Loucy (cell line): Measurements from ENCODE around the gene MRPL52.
"Not testable (repeated sequence)": the region's sequence is repeated elsewhere in the genome, so short reads cannot be mapped to it uniquely, and the experiment has no call there.

Experiments used
- H2AFZ ChIP-seq: fragments of 200-600 bp; sonication (generic); 2 replicates; pipeline ENCODE4 v1.6.0; 2016; ENCODE audit warnings: antibody characterized with exemption, mild to moderate bottlenecking, low read length, moderate library complexity
- H3F3A ChIP-seq: fragments of 200-600 bp; 2 replicates; pipeline ENCODE4 v1.6.0; 2016; ENCODE audit warnings: antibody characterized with exemption, low read depth, mild to moderate bottlenecking
- H3K27me3 ChIP-seq: fragments of 200-600 bp; sonication (generic); 2 replicates; pipeline ENCODE4 v1.6.1; 2014; ENCODE audit warnings: low read length, mild to moderate bottlenecking; ENCODE audit not compliant: insufficient read depth, poor library complexity, severe bottlenecking
- H3K36me3 ChIP-seq: fragments of 200-600 bp; sonication (generic); 2 replicates; pipeline ENCODE4 v1.6.1; 2016; ENCODE audit warnings: low read length; ENCODE audit not compliant: insufficient read depth
- H3K4me1 ChIP-seq: fragments of 200-600 bp; sonication (generic); 2 replicates; pipeline ENCODE4 v1.5.1; 2014; ENCODE audit warnings: low read length, mild to moderate bottlenecking; ENCODE audit not compliant: insufficient read depth, poor library complexity, severe bottlenecking
- H3K4me2 ChIP-seq: fragments of 200-600 bp; sonication (generic); 2 replicates; pipeline ENCODE4 v1.6.0; 2014; ENCODE audit warnings: antibody characterized with exemption, low read length, low read depth, mild to moderate bottlenecking; ENCODE audit not compliant: poor library complexity, severe bottlenecking
- H3K4me3 ChIP-seq: fragments of 200-600 bp; sonication (generic); 2 replicates; pipeline ENCODE4 v1.5.1; 2014; ENCODE audit warnings: low read length, mild to moderate bottlenecking, mixed read lengths; ENCODE audit not compliant: poor library complexity, severe bottlenecking
- H3K79me2 ChIP-seq: fragments of 200-600 bp; sonication (generic); 2 replicates; pipeline ENCODE4 v1.6.1; 2014; ENCODE audit warnings: low read length; ENCODE audit not compliant: insufficient read depth
- H3K9ac ChIP-seq: fragments of 200-600 bp; sonication (generic); 2 replicates; pipeline ENCODE4 v1.6.0; 2014; ENCODE audit warnings: mild to moderate bottlenecking, low read depth, low read length, moderate library complexity; ENCODE audit not compliant: poor library complexity, severe bottlenecking
- H3K9me2 ChIP-seq: fragments of 200-600 bp; sonication (generic); replicated peaks from 2 replicates; pipeline ENCODE4 v1.6.1; 2016; ENCODE audit warnings: low read depth, low read length, mixed read lengths
- H3K9me3 ChIP-seq: fragments of 200-600 bp; sonication (generic); 2 replicates; pipeline ENCODE4 v1.6.1; 2014; ENCODE audit warnings: mild to moderate bottlenecking, antibody characterized with exemption, low read length, low read depth; ENCODE audit not compliant: insufficient read depth
- H4K20me1 ChIP-seq: fragments of 200-600 bp; sonication (generic); 2 replicates; pipeline ENCODE4 v1.6.0; 2014; ENCODE audit warnings: antibody characterized with exemption, low read length, mild to moderate bottlenecking; ENCODE audit not compliant: insufficient read depth, poor library complexity, severe bottlenecking
- EZH2phosphoT487 ChIP-seq: fragments of 200-600 bp; IDR thresholded peaks from 2 replicates; pipeline ENCODE4 v1.6.1; 2018; ENCODE audit warnings: antibody characterized with exemption, mild to moderate bottlenecking, moderate library complexity, borderline replicate concordance
- TF ChIP-seq, protein P1 (sequence below): fragments of 200-600 bp; sonication (generic); conservative IDR thresholded peaks from 2 replicates; pipeline ENCODE4 v1.5.1; 2014; ENCODE audit warnings: mild to moderate bottlenecking, antibody characterized with exemption, low read length

Gene MRPL52

GRCh38 chr14:22781301-22781991 is 48.2 kb upstream of the MRPL52 start:
- H3K9ac ChIP-seq: no peak overlapping the region
- H3K4me2 ChIP-seq: no peak overlapping the region
- H4K20me1 ChIP-seq: no peaks in the 10 kb centered on the region
- no peaks in the 10 kb centered on the region for H3K36me3 ChIP-seq
- no peak overlapping the region for H3K4me3 ChIP-seq
- no peaks in the 10 kb centered on the region for H3K27me3 ChIP-seq
- H3K9me2 ChIP-seq: no peaks in the 10 kb centered on the region
- no peaks in the 10 kb centered on the region for H3K4me1 ChIP-seq
- no peaks in the 10 kb centered on the region for H3K9me3 ChIP-seq
- no peak for TF ChIP-seq EZH2phosphoT487
- H3F3A ChIP-seq: no peaks in the 10 kb centered on the region
- H2AFZ ChIP-seq: no peak overlapping the region
- no peaks in the 10 kb centered on the region for H3K79me2 ChIP-seq

DNA sequence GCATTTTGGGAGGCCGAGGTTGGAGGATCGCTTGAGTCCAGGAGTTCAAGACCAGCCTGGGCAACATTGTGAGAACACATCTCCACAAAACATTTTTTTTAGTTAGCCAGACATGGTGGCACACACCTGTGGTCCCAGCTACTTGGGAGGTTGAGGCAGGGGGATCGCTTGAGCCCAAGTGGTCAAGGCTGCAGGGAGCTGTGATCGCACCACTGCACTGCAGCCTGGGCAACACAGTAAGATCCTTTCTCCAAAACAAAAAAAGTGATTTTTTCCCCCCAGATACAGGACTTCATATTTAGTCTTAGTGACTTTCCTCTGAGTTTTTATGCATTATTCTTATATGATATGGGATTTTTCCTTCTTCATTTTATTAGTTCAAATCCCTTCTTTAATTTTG is 43.0 kb upstream of the MRPL52 start:
- Histone ChIP-seq H3K9ac (no peak overlapping the region), H3K4me1 (no peaks in the 10 kb centered on the region), H3K4me2 (no peak overlapping the region), H3K79me2 (no peaks in the 10 kb centered on the region), H3K4me3 (no peak overlapping the region), H3K9me2 (no peaks in the 10 kb centered on the region), H2AFZ (no peak overlapping the region), H3K36me3 (no peaks in the 10 kb centered on the region), H3F3A (no peaks in the 10 kb centered on the region), H3K27me3 (no peaks in the 10 kb centered on the region), H3K9me3 (no peaks in the 10 kb centered on the region), H4K20me1 (no peaks in the 10 kb centered on the region)
- no peak for TF ChIP-seq EZH2phosphoT487

- no peak overlapping the region for H3K4me3 ChIP-seq
- no peaks in the 10 kb centered on the region for H3K79me2 ChIP-seq
- H3K9me3 ChIP-seq: no peaks in the 10 kb centered on the region
- no peak overlapping the region for H2AFZ ChIP-seq
- H3K27me3 ChIP-seq: peaks cover 5% of the 10 kb centered on the region
- TF ChIP-seq, protein P1, sequence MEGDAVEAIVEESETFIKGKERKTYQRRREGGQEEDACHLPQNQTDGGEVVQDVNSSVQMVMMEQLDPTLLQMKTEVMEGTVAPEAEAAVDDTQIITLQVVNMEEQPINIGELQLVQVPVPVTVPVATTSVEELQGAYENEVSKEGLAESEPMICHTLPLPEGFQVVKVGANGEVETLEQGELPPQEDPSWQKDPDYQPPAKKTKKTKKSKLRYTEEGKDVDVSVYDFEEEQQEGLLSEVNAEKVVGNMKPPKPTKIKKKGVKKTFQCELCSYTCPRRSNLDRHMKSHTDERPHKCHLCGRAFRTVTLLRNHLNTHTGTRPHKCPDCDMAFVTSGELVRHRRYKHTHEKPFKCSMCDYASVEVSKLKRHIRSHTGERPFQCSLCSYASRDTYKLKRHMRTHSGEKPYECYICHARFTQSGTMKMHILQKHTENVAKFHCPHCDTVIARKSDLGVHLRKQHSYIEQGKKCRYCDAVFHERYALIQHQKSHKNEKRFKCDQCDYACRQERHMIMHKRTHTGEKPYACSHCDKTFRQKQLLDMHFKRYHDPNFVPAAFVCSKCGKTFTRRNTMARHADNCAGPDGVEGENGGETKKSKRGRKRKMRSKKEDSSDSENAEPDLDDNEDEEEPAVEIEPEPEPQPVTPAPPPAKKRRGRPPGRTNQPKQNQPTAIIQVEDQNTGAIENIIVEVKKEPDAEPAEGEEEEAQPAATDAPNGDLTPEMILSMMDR: no peak
- TF ChIP-seq EZH2phosphoT487: no peak
- H3F3A ChIP-seq: no peaks in the 10 kb centered on the region
- H4K20me1 ChIP-seq: no peaks in the 10 kb centered on the region
- no peaks in the 10 kb centered on the region for H3K9me2 ChIP-seq
- H3K9ac ChIP-seq: no peak overlapping the region
- H3K4me2 ChIP-seq: no peak overlapping the region
- no peaks in the 10 kb centered on the region for H3K36me3 ChIP-seq
- no peaks in the 10 kb centered on the region for H3K4me1 ChIP-seq
These were observed 38.4 kb upstream of the MRPL52 start for GRCh38 chr14:22791301-22791700.

DNA sequence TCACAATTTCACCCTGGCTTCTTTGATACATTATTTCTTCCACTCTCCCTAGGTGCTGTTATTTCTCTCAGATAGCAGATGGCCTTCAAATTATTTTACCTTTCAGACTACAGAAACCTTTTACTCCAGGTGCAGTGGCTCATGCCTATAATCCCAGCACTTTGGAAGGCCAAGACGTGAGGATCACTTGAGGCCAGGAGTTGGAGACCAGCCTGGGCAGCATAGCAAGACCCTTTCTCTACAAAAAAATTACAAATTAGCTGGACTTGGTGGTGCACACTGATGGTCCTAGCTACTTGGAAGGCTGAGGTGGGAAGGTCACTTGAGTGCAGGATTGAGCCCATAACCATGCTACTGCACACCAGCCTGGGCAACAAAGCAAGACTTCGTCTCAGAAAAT is 37.5 kb upstream of the MRPL52 start:
- Histone ChIP-seq H3K9me3 (no peaks in the 10 kb centered on the region), H4K20me1 (no peaks in the 10 kb centered on the region), H2AFZ (no peak overlapping the region), H3K4me3 (no peak overlapping the region), H3K4me2 (no peak overlapping the region), H3K79me2 (no peaks in the 10 kb centered on the region), H3K4me1 (no peaks in the 10 kb centered on the region), H3F3A (no peaks in the 10 kb centered on the region), H3K9ac (no peak overlapping the region), H3K27me3 (peaks cover 7% of the 10 kb centered on the region), H3K9me2 (no peaks in the 10 kb centered on the region), H3K36me3 (no peaks in the 10 kb centered on the region)
- TF ChIP-seq, protein P1: no peak
- no peak for TF ChIP-seq EZH2phosphoT487

GRCh38 chr14:22793550-22793949 is 36.1 kb upstream of the MRPL52 start:
- H3K4me2 ChIP-seq, H3F3A ChIP-seq: not testable (repeated sequence)

More at GRCh38 chr14:22793550-22793949, 36.1 kb upstream of the MRPL52 start:
- H3K4me1 ChIP-seq, H3K79me2 ChIP-seq, H2AFZ ChIP-seq, H4K20me1 ChIP-seq, H3K4me3 ChIP-seq, H3K9ac ChIP-seq, H3K9me3 ChIP-seq, H3K36me3 ChIP-seq, H3K9me2 ChIP-seq: not testable (repeated sequence)
- H3K27me3 ChIP-seq: peaks cover 11% of the 10 kb centered on the region
